ENCODE results near the gene FNBP1.
"Not testable (repeated sequence)": the region's sequence is repeated elsewhere in the genome, so short reads cannot be mapped to it uniquely, and the experiment has no call there.

The FNBP1 gene

DNA sequence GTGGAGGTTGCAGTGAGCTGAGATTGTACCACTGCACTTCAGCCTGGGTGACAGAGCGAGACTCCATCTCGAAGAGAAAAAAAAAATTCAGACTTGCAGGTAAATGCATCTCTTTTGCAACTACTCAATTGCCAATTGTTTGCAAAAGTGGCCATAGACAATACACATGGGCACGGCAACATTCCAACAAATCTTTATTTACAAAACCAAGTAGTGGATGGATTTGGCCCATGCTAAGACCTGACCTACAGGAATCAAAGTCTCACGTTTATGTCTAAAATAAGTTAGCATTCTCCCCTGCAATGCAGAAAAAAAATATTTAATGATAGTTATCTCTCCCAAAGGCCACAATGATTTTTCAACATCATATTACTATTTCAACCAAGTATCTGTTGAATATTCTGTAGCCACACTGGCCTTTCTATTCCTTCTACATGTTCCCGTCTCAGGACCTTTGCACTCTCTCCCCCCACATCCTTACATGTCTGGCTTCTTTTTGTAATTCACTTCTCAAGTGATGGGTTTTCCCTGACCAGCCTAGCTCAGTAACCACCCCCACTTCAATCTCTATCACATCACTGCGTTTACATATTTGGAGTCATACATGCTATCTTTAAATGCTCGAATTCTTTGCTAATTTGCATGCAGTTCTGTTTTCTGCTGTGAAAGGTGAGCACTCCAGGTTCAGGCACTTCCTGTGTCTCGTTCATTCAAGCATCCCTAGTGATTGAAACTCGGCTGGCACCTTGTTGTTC lies 54.2 kb downstream of the FNBP1 start:
- no peaks in the 10 kb centered on the region for H3F3A ChIP-seq (ENCODE audit: low read depth)
- no peaks in the 10 kb centered on the region for H3K9me3 ChIP-seq (ENCODE audit: insufficient read depth, low read depth, low read length)
- no peak overlapping the region for H2AFZ ChIP-seq (ENCODE audit: low read length)
- H3K4me3 ChIP-seq (ENCODE audit: low read length, poor library complexity, severe bottlenecking) = no peak overlapping the region
- H3K4me1 ChIP-seq (ENCODE audit: insufficient read depth, low read length, poor library complexity, severe bottlenecking) = no peaks in the 10 kb centered on the region
- H3K4me2 ChIP-seq (ENCODE audit: low read depth, low read length, poor library complexity, severe bottlenecking) = no peak overlapping the region
- no peaks in the 10 kb centered on the region for H3K9me2 ChIP-seq (replicated peaks; ENCODE audit: low read depth, low read length)
- no peaks in the 10 kb centered on the region for H3K27me3 ChIP-seq (ENCODE audit: insufficient read depth, low read length, poor library complexity, severe bottlenecking)
- peaks cover 36% of the 10 kb centered on the region; the same call in 1 of the 2 replicates for H3K36me3 ChIP-seq (ENCODE audit: insufficient read depth, low read length)
- H3K79me2 ChIP-seq (ENCODE audit: insufficient read depth, low read length) = peaks cover 84% of the 10 kb centered on the region
- no peak overlapping the region for H3K9ac ChIP-seq (ENCODE audit: low read depth, low read length, poor library complexity, severe bottlenecking)
- no peak for TF ChIP-seq CTCF (conservative IDR thresholded peaks at IDR 0.05; ENCODE audit: low read length)
- no peak for TF ChIP-seq EZH2phosphoT487 (IDR thresholded peaks at IDR 0.05; ENCODE audit: borderline replicate concordance)
- H4K20me1 ChIP-seq (ENCODE audit: insufficient read depth, low read length, poor library complexity, severe bottlenecking) = peaks cover 44% of the 10 kb centered on the region

DNA sequence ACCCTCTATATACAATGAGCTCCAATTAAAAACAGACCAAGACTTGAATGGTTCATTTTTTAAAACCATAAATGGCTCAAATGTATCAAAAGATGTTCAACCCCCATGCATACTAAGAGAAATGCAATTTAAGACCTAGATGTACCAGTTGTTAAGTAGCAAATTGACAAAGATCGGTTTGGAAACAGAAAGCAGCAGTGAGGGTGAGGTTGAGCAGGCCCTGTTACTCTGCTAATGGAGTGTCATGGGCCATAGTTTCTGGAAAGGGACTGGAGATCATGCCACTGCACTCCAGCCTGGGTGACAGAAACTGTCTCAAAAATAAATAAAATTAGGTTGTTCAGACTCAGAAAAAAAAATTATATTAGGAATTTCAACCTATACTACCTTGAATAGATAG lies 55.0 kb downstream of the FNBP1 start:
- H3K9ac ChIP-seq (ENCODE audit: low read depth, low read length, poor library complexity, severe bottlenecking) = no peak overlapping the region
- no peaks in the 10 kb centered on the region for H3F3A ChIP-seq (ENCODE audit: low read depth)
- H3K79me2 ChIP-seq (ENCODE audit: insufficient read depth, low read length) = peaks cover 90% of the 10 kb centered on the region
- no peaks in the 10 kb centered on the region for H3K27me3 ChIP-seq (ENCODE audit: insufficient read depth, low read length, poor library complexity, severe bottlenecking)
- no peak overlapping the region for H3K4me3 ChIP-seq (ENCODE audit: low read length, poor library complexity, severe bottlenecking)
- no peaks in the 10 kb centered on the region for H3K9me2 ChIP-seq (replicated peaks; ENCODE audit: low read depth, low read length)
- peaks cover 45% of the 10 kb centered on the region for H4K20me1 ChIP-seq (ENCODE audit: insufficient read depth, low read length, poor library complexity, severe bottlenecking)
- TF ChIP-seq CTCF (conservative IDR thresholded peaks at IDR 0.05; ENCODE audit: low read length) = no peak
- no peak for TF ChIP-seq EZH2phosphoT487 (IDR thresholded peaks at IDR 0.05; ENCODE audit: borderline replicate concordance)
- no peak overlapping the region for H2AFZ ChIP-seq (ENCODE audit: low read length)
- no peak overlapping the region for H3K4me2 ChIP-seq (ENCODE audit: low read depth, low read length, poor library complexity, severe bottlenecking)
- no peaks in the 10 kb centered on the region for H3K9me3 ChIP-seq (ENCODE audit: insufficient read depth, low read depth, low read length)
- H3K36me3 ChIP-seq (ENCODE audit: insufficient read depth, low read length) = peaks cover 39% of the 10 kb centered on the region; the same call in 1 of the 2 replicates
- H3K4me1 ChIP-seq (ENCODE audit: insufficient read depth, low read length, poor library complexity, severe bottlenecking) = no peaks in the 10 kb centered on the region

DNA sequence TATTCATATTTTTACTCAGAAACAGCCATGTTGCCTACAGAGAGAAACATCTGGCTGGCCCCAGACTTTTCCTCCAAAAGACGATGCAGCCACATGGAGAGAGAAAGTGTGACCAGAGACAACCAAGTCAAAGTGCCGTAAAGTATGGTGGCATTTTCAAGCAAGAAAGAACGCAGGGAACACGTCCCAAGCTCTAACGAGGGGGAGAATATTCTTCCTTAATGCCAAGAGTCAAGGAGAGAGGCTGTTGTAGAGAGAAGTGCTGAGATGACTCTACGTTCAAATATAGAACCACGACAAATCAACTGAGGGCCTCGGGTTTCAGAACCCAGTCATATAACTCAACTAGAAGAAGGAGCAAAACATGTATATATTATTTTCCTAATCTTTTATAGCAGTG lies 55.9 kb downstream of the FNBP1 start:
- Histone ChIP-seq H3K36me3 (ENCODE audit: insufficient read depth, low read length) (peaks cover 38% of the 10 kb centered on the region; the same call in 1 of the 2 replicates), H3K9me2 (replicated peaks; ENCODE audit: low read depth, low read length) (no peaks in the 10 kb centered on the region), H3K9ac (ENCODE audit: low read depth, low read length, poor library complexity, severe bottlenecking) (no peak overlapping the region), H3K4me1 (ENCODE audit: insufficient read depth, low read length, poor library complexity, severe bottlenecking) (no peaks in the 10 kb centered on the region), H3K27me3 (ENCODE audit: insufficient read depth, low read length, poor library complexity, severe bottlenecking) (no peaks in the 10 kb centered on the region), H2AFZ (ENCODE audit: low read length) (no peak overlapping the region), H3F3A (ENCODE audit: low read depth) (no peaks in the 10 kb centered on the region), H3K79me2 (ENCODE audit: insufficient read depth, low read length) (peaks cover 93% of the 10 kb centered on the region), H4K20me1 (ENCODE audit: insufficient read depth, low read length, poor library complexity, severe bottlenecking) (peaks cover 43% of the 10 kb centered on the region), H3K9me3 (ENCODE audit: insufficient read depth, low read depth, low read length) (no peaks in the 10 kb centered on the region), H3K4me2 (ENCODE audit: low read depth, low read length, poor library complexity, severe bottlenecking) (no peak overlapping the region), H3K4me3 (ENCODE audit: low read length, poor library complexity, severe bottlenecking) (no peak overlapping the region)
- no peak for TF ChIP-seq EZH2phosphoT487 (IDR thresholded peaks at IDR 0.05; ENCODE audit: borderline replicate concordance)
- no peak for TF ChIP-seq CTCF (conservative IDR thresholded peaks at IDR 0.05; ENCODE audit: low read length)

GRCh38 chr9:129984589-129984988 lies 58.4 kb downstream of the FNBP1 start:
- not testable (repeated sequence) for H3K27me3 ChIP-seq (ENCODE audit: insufficient read depth, low read length, poor library complexity, severe bottlenecking); H3K4me2 ChIP-seq (ENCODE audit: low read depth, low read length, poor library complexity, severe bottlenecking); H3K9ac ChIP-seq (ENCODE audit: low read depth, low read length, poor library complexity, severe bottlenecking); H3K9me2 ChIP-seq (replicated peaks; ENCODE audit: low read depth, low read length); H3K4me3 ChIP-seq (ENCODE audit: low read length, poor library complexity, severe bottlenecking); H3K4me1 ChIP-seq (ENCODE audit: insufficient read depth, low read length, poor library complexity, severe bottlenecking); H3F3A ChIP-seq (ENCODE audit: low read depth); H2AFZ ChIP-seq (ENCODE audit: low read length); H3K9me3 ChIP-seq (ENCODE audit: insufficient read depth, low read depth, low read length)
- Histone ChIP-seq H4K20me1 (ENCODE audit: insufficient read depth, low read length, poor library complexity, severe bottlenecking) (peaks cover 40% of the 10 kb centered on the region), H3K36me3 (ENCODE audit: insufficient read depth, low read length) (peaks cover 27% of the 10 kb centered on the region; the same call in 1 of the 2 replicates), H3K79me2 (ENCODE audit: insufficient read depth, low read length) (peaks cover 90% of the 10 kb centered on the region)

Measured in Loucy (cell line).